HepG2 (cell line): Measurements from ENCODE around the gene SWSAP1.

Experiments
- NR3C1 ChIP-seq: sonication (generic); formaldehyde crosslinking; IDR thresholded peaks from 2 replicates; pipeline ENCODE4 v1.4.0; 2020; ENCODE audit warnings: missing genetic modification reagents
- RBFOX2 ChIP-seq: fragments of 200-400 bp; formaldehyde crosslinking; IDR thresholded peaks from 2 replicates; pipeline ENCODE4 v1.6.1; 2017; ENCODE audit warnings: low read depth, mild to moderate bottlenecking, low read length
- ZFP36 ChIP-seq: fragments of 150-350 bp; IDR thresholded peaks from 2 replicates; pipeline ENCODE4 v1.6.1; 2018; ENCODE audit warnings: borderline replicate concordance, low read length, low read depth; ENCODE audit not compliant: partially characterized antibody
- ZNF292 ChIP-seq: sonication (generic); formaldehyde crosslinking; IDR thresholded peaks from 2 replicates; pipeline ENCODE4 v1.8.1; 2022; ENCODE audit warnings: mild to moderate bottlenecking, low read depth, missing genetic modification reagents, borderline replicate concordance
- TF ChIP-seq, protein P1 (sequence below): sonication (generic); formaldehyde crosslinking; IDR thresholded peaks from 2 replicates; pipeline ENCODE4 v1.4.0; 2020; ENCODE audit warnings: mild to moderate bottlenecking, missing genetic modification reagents
- TF ChIP-seq, protein P2 (sequence below): sonication (generic); formaldehyde crosslinking; IDR thresholded peaks from 2 replicates; pipeline ENCODE4 v1.4.0; 2020; ENCODE audit warnings: low read depth, mild to moderate bottlenecking, missing genetic modification reagents
- TF ChIP-seq, protein P3 (sequence below): sonication (generic); formaldehyde crosslinking; IDR thresholded peaks from 2 replicates; pipeline ENCODE4 v1.8.0; 2022; ENCODE audit warnings: mild to moderate bottlenecking, missing genetic modification reagents
- TF ChIP-seq, protein P4 (sequence below): sonication (generic); formaldehyde crosslinking; IDR thresholded peaks from 2 replicates; pipeline ENCODE4 v1.4.0; 2020; ENCODE audit warnings: missing genetic modification reagents, borderline replicate concordance

DNA sequence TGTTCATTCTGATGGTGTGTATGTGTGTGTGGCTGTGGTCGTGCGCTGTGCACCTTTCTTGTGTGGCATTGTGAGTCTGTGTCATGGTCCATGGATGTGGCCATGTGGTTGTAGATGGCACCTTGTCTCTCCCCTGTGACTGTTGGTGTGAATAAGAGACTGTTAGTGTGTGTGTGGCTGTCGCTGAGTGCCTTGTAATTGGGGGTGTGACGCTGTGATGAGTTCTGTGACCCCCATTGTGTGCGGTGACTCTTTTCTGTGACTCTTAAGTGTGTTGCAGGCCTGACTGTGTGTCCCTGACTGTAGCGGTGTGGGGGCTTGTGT is 18.4 kb upstream of the SWSAP1 start:
- TF ChIP-seq, protein P1, sequence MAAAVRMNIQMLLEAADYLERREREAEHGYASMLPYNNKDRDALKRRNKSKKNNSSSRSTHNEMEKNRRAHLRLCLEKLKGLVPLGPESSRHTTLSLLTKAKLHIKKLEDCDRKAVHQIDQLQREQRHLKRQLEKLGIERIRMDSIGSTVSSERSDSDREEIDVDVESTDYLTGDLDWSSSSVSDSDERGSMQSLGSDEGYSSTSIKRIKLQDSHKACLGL (CRISPR knock-in tag), result no peak
- no peak for TF ChIP-seq ZNF292 (CRISPR knock-in tag)
- TF ChIP-seq, protein P2, sequence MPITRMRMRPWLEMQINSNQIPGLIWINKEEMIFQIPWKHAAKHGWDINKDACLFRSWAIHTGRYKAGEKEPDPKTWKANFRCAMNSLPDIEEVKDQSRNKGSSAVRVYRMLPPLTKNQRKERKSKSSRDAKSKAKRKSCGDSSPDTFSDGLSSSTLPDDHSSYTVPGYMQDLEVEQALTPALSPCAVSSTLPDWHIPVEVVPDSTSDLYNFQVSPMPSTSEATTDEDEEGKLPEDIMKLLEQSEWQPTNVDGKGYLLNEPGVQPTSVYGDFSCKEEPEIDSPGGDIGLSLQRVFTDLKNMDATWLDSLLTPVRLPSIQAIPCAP (CRISPR knock-in tag), result no peak
- no peak for TF ChIP-seq ZFP36
- no peak for TF ChIP-seq NR3C1 (CRISPR knock-in tag)
- TF ChIP-seq, protein P3, sequence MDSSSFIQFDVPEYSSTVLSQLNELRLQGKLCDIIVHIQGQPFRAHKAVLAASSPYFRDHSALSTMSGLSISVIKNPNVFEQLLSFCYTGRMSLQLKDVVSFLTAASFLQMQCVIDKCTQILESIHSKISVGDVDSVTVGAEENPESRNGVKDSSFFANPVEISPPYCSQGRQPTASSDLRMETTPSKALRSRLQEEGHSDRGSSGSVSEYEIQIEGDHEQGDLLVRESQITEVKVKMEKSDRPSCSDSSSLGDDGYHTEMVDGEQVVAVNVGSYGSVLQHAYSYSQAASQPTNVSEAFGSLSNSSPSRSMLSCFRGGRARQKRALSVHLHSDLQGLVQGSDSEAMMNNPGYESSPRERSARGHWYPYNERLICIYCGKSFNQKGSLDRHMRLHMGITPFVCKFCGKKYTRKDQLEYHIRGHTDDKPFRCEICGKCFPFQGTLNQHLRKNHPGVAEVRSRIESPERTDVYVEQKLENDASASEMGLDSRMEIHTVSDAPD (CRISPR knock-in tag), result no peak
- TF ChIP-seq, protein P4, sequence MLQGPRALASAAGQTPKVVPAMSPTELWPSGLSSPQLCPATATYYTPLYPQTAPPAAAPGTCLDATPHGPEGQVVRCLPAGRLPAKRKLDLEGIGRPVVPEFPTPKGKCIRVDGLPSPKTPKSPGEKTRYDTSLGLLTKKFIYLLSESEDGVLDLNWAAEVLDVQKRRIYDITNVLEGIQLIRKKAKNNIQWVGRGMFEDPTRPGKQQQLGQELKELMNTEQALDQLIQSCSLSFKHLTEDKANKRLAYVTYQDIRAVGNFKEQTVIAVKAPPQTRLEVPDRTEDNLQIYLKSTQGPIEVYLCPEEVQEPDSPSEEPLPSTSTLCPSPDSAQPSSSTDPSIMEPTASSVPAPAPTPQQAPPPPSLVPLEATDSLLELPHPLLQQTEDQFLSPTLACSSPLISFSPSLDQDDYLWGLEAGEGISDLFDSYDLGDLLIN (CRISPR knock-in tag), result no peak
- TF ChIP-seq RBFOX2, result no peak
